HEK293 (cell line): ENCODE results near the gene C1orf167.

Experiments
- CTCF ChIA-PET: fragments of 350-600 bp; formaldehyde crosslinking; extraction: SDS; loops from one replicate; lab custom pipeline; 2021; ENCODE audit warnings: antibody characterized with exemption; lab: Yijun Ruan, JAX
- POLR2A ChIA-PET: fragments of 300-600 bp; formaldehyde crosslinking; extraction: SDS; loops from one replicate; lab custom pipeline; 2020; ENCODE audit warnings: antibody characterized with exemption, inconsistent platforms; lab: Yijun Ruan, JAX
- H3K27ac ChIP-seq: fragments of 200-500 bp; sonication (Bioruptor generic); 2 replicates; pipeline ENCODE4 v1.5.1; 2014; ENCODE audit warnings: low read depth, low read length, control low read depth, inconsistent platforms; ENCODE audit errors: extremely low read depth
- H3K36me3 ChIP-seq, 2 experiments: fragments of 200-500 bp in 1 of 2; sonication (Bioruptor generic) in 1 of 2; 1 replicate in 1 of 2; 2 replicates in 1 of 2; pipeline ENCODE4 v1.5.1; 2014 to 2017; ENCODE audit warnings: inconsistent platforms in 2 of 2, low read length in 2 of 2; ENCODE audit not compliant: control insufficient read depth in 2 of 2, insufficient read depth in 1 of 2
- H3K4me1 ChIP-seq: fragments of 200-500 bp; sonication (Bioruptor generic); 2 replicates; pipeline ENCODE4 v1.5.1; 2014; ENCODE audit warnings: mild to moderate bottlenecking, low read length, inconsistent platforms; ENCODE audit not compliant: control insufficient read depth, insufficient read depth
- H3K4me3 ChIP-seq: 2 replicates; pipeline ENCODE4 v1.5.1; 2011; ENCODE audit warnings: low read depth, mild to moderate bottlenecking, control low read depth, low read length, moderate library complexity
- H3K9me3 ChIP-seq: fragments of 200-500 bp; sonication (Bioruptor generic); 2 replicates; pipeline ENCODE4 v1.5.1; 2014; ENCODE audit warnings: low read depth, low read length, inconsistent platforms; ENCODE audit not compliant: control insufficient read depth, insufficient read depth
- ATF2 ChIP-seq: fragments of 450-650 bp; formaldehyde crosslinking; IDR thresholded peaks from 2 replicates; pipeline ENCODE4 v1.5.1; 2016; ENCODE audit warnings: missing biosample characterization, missing genetic modification characterization, low read depth
- EGR2 ChIP-seq: fragments of 450-650 bp; formaldehyde crosslinking; IDR thresholded peaks from 2 replicates; pipeline ENCODE4 v1.5.1; 2016; ENCODE audit warnings: low read depth, missing biosample characterization, missing genetic modification characterization
- GLIS1 ChIP-seq: fragments of 450-650 bp; formaldehyde crosslinking; IDR thresholded peaks from 2 replicates; pipeline ENCODE4 v1.5.1; 2016; ENCODE audit warnings: missing biosample characterization, missing genetic modification characterization
- HOXC10 ChIP-seq: sonication (generic); formaldehyde crosslinking; IDR thresholded peaks from 2 replicates; pipeline ENCODE4 v1.8.1; 2023; ENCODE audit warnings: mild to moderate bottlenecking, missing genetic modification reagents
- KLF10 ChIP-seq: fragments of 450-650 bp; IDR thresholded peaks from 2 replicates; pipeline ENCODE4 v1.5.1; 2018; ENCODE audit warnings: missing biosample characterization, mild to moderate bottlenecking, missing genetic modification characterization
- MEIS1 ChIP-seq: sonication (generic); formaldehyde crosslinking; IDR thresholded peaks from 2 replicates; pipeline ENCODE4 v1.8.1; 2022; ENCODE audit warnings: missing genetic modification reagents, mild to moderate bottlenecking, borderline replicate concordance
- PRDM6 ChIP-seq: fragments of 450-650 bp; formaldehyde crosslinking; IDR thresholded peaks from 2 replicates; pipeline ENCODE4 v1.5.1; 2017; ENCODE audit warnings: missing biosample characterization, missing genetic modification characterization
- TRIM28 ChIP-seq: IDR thresholded peaks from 2 replicates; pipeline ENCODE4 v1.6.1; 2011; ENCODE audit warnings: low read length, control low read depth, borderline replicate concordance
- ZFP69B ChIP-seq: fragments of 450-650 bp; formaldehyde crosslinking; IDR thresholded peaks from 2 replicates; pipeline ENCODE4 v1.5.1; 2016; ENCODE audit warnings: missing biosample characterization, missing genetic modification characterization
- ZNF121 ChIP-seq: fragments of 450-650 bp; formaldehyde crosslinking; IDR thresholded peaks from 2 replicates; pipeline ENCODE4 v1.5.1; 2016; ENCODE audit warnings: missing biosample characterization, missing genetic modification characterization
- ZNF138 ChIP-seq: fragments of 450-650 bp; formaldehyde crosslinking; IDR thresholded peaks from 2 replicates; pipeline ENCODE4 v1.5.1; 2016; ENCODE audit warnings: missing biosample characterization, missing genetic modification characterization, borderline replicate concordance
- ZNF266 ChIP-seq: fragments of 450-650 bp; formaldehyde crosslinking; IDR thresholded peaks from 2 replicates; pipeline ENCODE4 v1.5.1; 2016; ENCODE audit warnings: missing biosample characterization, missing genetic modification characterization, low read depth
- ZNF302 ChIP-seq: fragments of 450-650 bp; formaldehyde crosslinking; IDR thresholded peaks from 2 replicates; pipeline ENCODE4 v1.5.1; 2016; ENCODE audit warnings: missing biosample characterization, missing genetic modification characterization, low read depth
- ZNF354C ChIP-seq: fragments of 450-650 bp; formaldehyde crosslinking; IDR thresholded peaks from 2 replicates; pipeline ENCODE4 v1.5.1; 2016; ENCODE audit warnings: missing biosample characterization, missing genetic modification characterization, low read depth, borderline replicate concordance
- ZNF518A ChIP-seq: fragments of 450-650 bp; formaldehyde crosslinking; conservative IDR thresholded peaks from 2 replicates; pipeline ENCODE4 v1.5.1; 2016; ENCODE audit warnings: low read depth, missing biosample characterization, missing genetic modification characterization
- ZNF561 ChIP-seq: fragments of 450-650 bp; IDR thresholded peaks from 2 replicates; pipeline ENCODE4 v1.5.1; 2018; ENCODE audit warnings: missing biosample characterization, missing genetic modification characterization, borderline replicate concordance
- ZNF624 ChIP-seq: fragments of 450-650 bp; formaldehyde crosslinking; IDR thresholded peaks from 2 replicates; pipeline ENCODE4 v1.5.1; 2017; ENCODE audit warnings: missing biosample characterization, missing genetic modification characterization
- ZNF707 ChIP-seq: fragments of 450-650 bp; formaldehyde crosslinking; IDR thresholded peaks from 2 replicates; pipeline ENCODE4 v1.5.1; 2016; ENCODE audit warnings: missing biosample characterization, missing genetic modification characterization
- ZNF837 ChIP-seq: fragments of 450-650 bp; formaldehyde crosslinking; IDR thresholded peaks from 2 replicates; pipeline ENCODE4 v1.5.1; 2016; ENCODE audit warnings: missing biosample characterization, missing genetic modification characterization
- TF ChIP-seq, protein P1 (sequence below): fragments of 450-650 bp; formaldehyde crosslinking; IDR thresholded peaks from 2 replicates; pipeline ENCODE4 v1.5.1; 2016; ENCODE audit warnings: missing biosample characterization, missing genetic modification characterization
- TF ChIP-seq, protein P2 (sequence below): fragments of 450-650 bp; formaldehyde crosslinking; IDR thresholded peaks from 2 replicates; pipeline ENCODE4 v1.5.1; 2016; ENCODE audit warnings: missing biosample characterization, missing genetic modification characterization

C1orf167 gene

GRCh38 chr1:11769274-11769673 lies 7.3 kb downstream of the C1orf167 start:
- TF ChIP-seq TRIM28 (no peak), ZNF121 (tag by site-specific recombination) (peak; percentile 91), ZNF707 (tag by site-specific recombination) (no peak), ZNF561 (tag by site-specific recombination) (no peak), EGR2 (tag by site-specific recombination) (no peak), ZNF518A (no peak)
- TF ChIP-seq, all 188 proteins: peak for 1
- Histone ChIP-seq H3K4me3 (no peak overlapping the region), H3K36me3 (no peaks in the 10 kb centered on the region), H3K27ac (no peak overlapping the region), H3K9me3 (no peaks in the 10 kb centered on the region), H3K4me1 (no peaks in the 10 kb centered on the region)
- ChIA-PET CTCF (interaction anchor here (0.7 to 1.7 kb wide), 2 partner anchors 12 to 16 kb away, joined by 4 to 7 read pairs; no protein-coding TSS in a partner anchor), POLR2A (no interaction called here)

GRCh38 chr1:11770011-11770410 lies 8.0 kb downstream of the C1orf167 start:
- ChIA-PET CTCF (interaction anchor here (0.6 to 0.7 kb wide), 2 partner anchors 12 to 123 kb away, joined by 4 read pairs; no protein-coding TSS in a partner anchor), POLR2A (no interaction called here)
- H3K4me1 ChIP-seq, result no peaks in the 10 kb centered on the region
- H3K27ac ChIP-seq, result no peak overlapping the region
- no peaks in the 10 kb centered on the region for H3K36me3 ChIP-seq
- no peak overlapping the region for H3K4me3 ChIP-seq
- no peaks in the 10 kb centered on the region for H3K9me3 ChIP-seq
- TF ChIP-seq, protein P1, sequence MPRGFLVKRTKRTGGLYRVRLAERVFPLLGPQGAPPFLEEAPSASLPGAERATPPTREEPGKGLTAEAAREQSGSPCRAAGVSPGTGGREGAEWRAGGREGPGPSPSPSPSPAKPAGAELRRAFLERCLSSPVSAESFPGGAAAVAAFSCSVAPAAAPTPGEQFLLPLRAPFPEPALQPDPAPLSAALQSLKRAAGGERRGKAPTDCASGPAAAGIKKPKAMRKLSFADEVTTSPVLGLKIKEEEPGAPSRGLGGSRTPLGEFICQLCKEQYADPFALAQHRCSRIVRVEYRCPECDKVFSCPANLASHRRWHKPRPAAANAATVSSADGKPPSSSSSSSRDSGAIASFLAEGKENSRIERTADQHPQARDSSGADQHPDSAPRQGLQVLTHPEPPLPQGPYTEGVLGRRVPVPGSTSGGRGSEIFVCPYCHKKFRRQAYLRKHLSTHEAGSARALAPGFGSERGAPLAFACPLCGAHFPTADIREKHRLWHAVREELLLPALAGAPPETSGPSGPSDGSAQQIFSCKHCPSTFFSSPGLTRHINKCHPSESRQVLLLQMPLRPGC (tag by site-specific recombination), result no peak
- no peak for TF ChIP-seq ZNF138
- TF ChIP-seq HOXC10 (CRISPR knock-in tag), result no peak
- TF ChIP-seq ZFP69B, result no peak
- TF ChIP-seq EGR2 (tag by site-specific recombination), result no peak
- TF ChIP-seq ZNF121 (tag by site-specific recombination), result no peak
- TF ChIP-seq ATF2 (tag by site-specific recombination), result no peak
- TF ChIP-seq KLF10 (tag by site-specific recombination), result no peak
- TF ChIP-seq MEIS1 (CRISPR knock-in tag), result no peak
- no peak for TF ChIP-seq ZNF837 (tag by site-specific recombination)
- no peak for TF ChIP-seq ZNF624 (tag by site-specific recombination)
- TF ChIP-seq ZNF266 (tag by site-specific recombination), result no peak
- TF ChIP-seq PRDM6 (tag by site-specific recombination), result no peak
- TF ChIP-seq, protein P2, sequence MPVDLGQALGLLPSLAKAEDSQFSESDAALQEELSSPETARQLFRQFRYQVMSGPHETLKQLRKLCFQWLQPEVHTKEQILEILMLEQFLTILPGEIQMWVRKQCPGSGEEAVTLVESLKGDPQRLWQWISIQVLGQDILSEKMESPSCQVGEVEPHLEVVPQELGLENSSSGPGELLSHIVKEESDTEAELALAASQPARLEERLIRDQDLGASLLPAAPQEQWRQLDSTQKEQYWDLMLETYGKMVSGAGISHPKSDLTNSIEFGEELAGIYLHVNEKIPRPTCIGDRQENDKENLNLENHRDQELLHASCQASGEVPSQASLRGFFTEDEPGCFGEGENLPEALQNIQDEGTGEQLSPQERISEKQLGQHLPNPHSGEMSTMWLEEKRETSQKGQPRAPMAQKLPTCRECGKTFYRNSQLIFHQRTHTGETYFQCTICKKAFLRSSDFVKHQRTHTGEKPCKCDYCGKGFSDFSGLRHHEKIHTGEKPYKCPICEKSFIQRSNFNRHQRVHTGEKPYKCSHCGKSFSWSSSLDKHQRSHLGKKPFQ (tag by site-specific recombination), result no peak
- no peak for TF ChIP-seq ZNF302
- no peak for TF ChIP-seq GLIS1 (tag by site-specific recombination)
- TF ChIP-seq ZNF354C (tag by site-specific recombination), result no peak
